ENCODE results near the gene SMAD6.

The SMAD6 gene

DNA sequence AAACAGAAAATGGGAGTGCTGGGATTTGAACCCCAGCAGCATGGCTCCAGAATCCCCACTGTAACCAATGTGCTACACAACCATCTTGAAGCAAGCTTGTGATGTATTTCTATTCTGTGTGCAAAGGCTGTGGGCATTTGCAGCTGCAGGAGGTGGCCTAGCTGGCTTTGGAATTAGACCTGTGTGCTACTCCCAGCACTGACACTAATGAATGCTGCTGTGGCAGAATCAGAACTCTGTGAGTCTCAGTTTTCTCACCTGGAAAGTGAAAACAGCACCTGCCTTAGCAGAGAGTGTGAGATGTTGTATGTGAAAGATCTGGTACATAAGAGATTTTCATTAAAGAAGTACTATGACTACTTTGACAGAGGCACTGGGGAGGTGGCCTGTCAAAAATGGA, 21.5 kb upstream of the SMAD6 start:
- H3K4me1 ChIP-seq (ENCODE audit: low read depth, poor library complexity, severe bottlenecking): no peaks in the 10 kb centered on the region
- no peak overlapping the region for H3K4me3 ChIP-seq (IDR thresholded peaks at IDR 0.05; ENCODE audit: insufficient read depth, low read depth, low read length)
- H3K9ac ChIP-seq: no peak overlapping the region
- no peaks in the 10 kb centered on the region for H4K20me1 ChIP-seq (ENCODE audit: insufficient read depth)
- no peak overlapping the region for H2AFZ ChIP-seq (ENCODE audit: low read depth)
- H3K27me3 ChIP-seq (ENCODE audit: insufficient read depth, low read depth): no peaks in the 10 kb centered on the region
- no peaks in the 10 kb centered on the region for H3K36me3 ChIP-seq (ENCODE audit: insufficient read depth)
- no peak overlapping the region for H3K4me2 ChIP-seq
- no peak overlapping the region for H3K27ac ChIP-seq
- no peaks in the 10 kb centered on the region for H3K79me2 ChIP-seq (ENCODE audit: insufficient read depth, low read depth)
- TF ChIP-seq, protein P1, sequence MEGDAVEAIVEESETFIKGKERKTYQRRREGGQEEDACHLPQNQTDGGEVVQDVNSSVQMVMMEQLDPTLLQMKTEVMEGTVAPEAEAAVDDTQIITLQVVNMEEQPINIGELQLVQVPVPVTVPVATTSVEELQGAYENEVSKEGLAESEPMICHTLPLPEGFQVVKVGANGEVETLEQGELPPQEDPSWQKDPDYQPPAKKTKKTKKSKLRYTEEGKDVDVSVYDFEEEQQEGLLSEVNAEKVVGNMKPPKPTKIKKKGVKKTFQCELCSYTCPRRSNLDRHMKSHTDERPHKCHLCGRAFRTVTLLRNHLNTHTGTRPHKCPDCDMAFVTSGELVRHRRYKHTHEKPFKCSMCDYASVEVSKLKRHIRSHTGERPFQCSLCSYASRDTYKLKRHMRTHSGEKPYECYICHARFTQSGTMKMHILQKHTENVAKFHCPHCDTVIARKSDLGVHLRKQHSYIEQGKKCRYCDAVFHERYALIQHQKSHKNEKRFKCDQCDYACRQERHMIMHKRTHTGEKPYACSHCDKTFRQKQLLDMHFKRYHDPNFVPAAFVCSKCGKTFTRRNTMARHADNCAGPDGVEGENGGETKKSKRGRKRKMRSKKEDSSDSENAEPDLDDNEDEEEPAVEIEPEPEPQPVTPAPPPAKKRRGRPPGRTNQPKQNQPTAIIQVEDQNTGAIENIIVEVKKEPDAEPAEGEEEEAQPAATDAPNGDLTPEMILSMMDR (conservative IDR thresholded peaks at IDR 0.05; ENCODE audit: low read depth, low read length): no peak

DNA sequence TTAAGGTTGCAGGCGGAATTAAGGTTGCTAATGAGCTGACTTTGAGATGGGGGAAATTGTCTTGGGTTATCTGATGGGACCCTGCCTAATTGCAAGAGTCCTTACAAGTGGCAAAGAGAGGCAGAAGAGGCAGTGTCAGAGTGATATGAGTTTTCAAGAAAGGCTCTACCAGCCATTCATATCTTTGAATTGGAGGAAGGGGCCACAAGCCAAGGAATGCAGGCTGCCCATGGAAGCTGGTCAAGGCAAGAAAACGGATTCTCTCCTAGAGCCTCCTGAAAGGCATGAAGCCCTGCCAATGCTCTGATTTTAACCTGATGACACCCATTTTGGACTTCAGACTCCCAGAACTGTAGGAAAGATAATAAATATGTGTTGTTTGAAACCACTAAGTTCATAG, 20.6 kb upstream of the SMAD6 start:
- Histone ChIP-seq H4K20me1 (ENCODE audit: insufficient read depth) (no peaks in the 10 kb centered on the region), H3K27ac (no peak overlapping the region), H3K4me3 (IDR thresholded peaks at IDR 0.05; ENCODE audit: insufficient read depth, low read depth, low read length) (no peak overlapping the region), H3K4me1 (ENCODE audit: low read depth, poor library complexity, severe bottlenecking) (no peaks in the 10 kb centered on the region), H3K4me2 (no peak overlapping the region), H3K9ac (no peak overlapping the region), H3K79me2 (ENCODE audit: insufficient read depth, low read depth) (no peaks in the 10 kb centered on the region), H3K27me3 (ENCODE audit: insufficient read depth, low read depth) (no peaks in the 10 kb centered on the region), H3K36me3 (ENCODE audit: insufficient read depth) (no peaks in the 10 kb centered on the region), H2AFZ (ENCODE audit: low read depth) (no peak overlapping the region)
- TF ChIP-seq, protein P1 (conservative IDR thresholded peaks at IDR 0.05; ENCODE audit: low read depth, low read length): no peak

DNA sequence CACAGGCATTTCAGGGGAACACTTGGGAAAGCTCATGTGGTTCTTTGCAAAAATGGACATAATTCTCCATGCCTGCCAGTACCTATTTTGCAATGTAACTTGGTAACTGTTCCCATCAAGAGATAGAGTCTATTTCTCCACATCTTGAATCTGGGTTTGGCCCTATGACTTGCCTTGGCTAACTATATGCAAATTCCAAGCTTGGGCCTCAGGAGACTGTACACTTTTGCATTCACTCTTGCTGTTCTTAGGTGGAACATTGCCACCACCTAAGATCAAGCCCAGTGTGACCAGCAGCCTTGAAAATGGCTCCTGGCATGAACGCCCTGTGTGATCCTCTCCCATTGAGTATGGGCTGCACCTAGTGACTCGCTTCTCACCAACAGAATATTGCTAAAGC, 19.8 kb upstream of the SMAD6 start:
- no peaks in the 10 kb centered on the region for H3K79me2 ChIP-seq (ENCODE audit: insufficient read depth, low read depth)
- no peak overlapping the region for H3K4me3 ChIP-seq (IDR thresholded peaks at IDR 0.05; ENCODE audit: insufficient read depth, low read depth, low read length)
- no peak overlapping the region for H3K27ac ChIP-seq
- no peak overlapping the region for H3K9ac ChIP-seq
- no peak overlapping the region for H3K4me2 ChIP-seq
- H3K4me1 ChIP-seq (ENCODE audit: low read depth, poor library complexity, severe bottlenecking): no peaks in the 10 kb centered on the region
- no peaks in the 10 kb centered on the region for H3K36me3 ChIP-seq (ENCODE audit: insufficient read depth)
- no peaks in the 10 kb centered on the region for H4K20me1 ChIP-seq (ENCODE audit: insufficient read depth)
- H3K27me3 ChIP-seq (ENCODE audit: insufficient read depth, low read depth): no peaks in the 10 kb centered on the region
- TF ChIP-seq, protein P1 (conservative IDR thresholded peaks at IDR 0.05; ENCODE audit: low read depth, low read length): no peak
- no peak overlapping the region for H2AFZ ChIP-seq (ENCODE audit: low read depth)

DNA sequence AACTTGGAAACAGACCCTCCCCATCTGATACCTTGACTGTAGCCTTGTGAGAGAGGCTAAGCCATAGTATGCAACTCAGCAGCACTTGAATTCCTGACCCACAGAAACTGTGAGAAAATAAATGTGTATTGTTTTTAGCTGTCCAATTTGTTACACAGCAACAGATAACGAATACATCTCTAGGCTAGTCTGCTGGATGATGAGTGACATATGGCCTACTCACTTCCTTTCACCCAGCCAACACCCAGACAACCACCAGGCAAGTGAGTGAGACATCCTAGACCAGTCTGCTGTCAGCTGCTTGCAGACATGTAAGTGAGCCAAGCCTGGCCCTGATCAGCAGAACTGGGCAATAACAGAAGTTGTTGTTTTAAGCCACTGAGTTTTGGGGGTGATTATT, 19.2 kb upstream of the SMAD6 start:
- Histone ChIP-seq H3K4me1 (ENCODE audit: low read depth, poor library complexity, severe bottlenecking) (no peaks in the 10 kb centered on the region), H3K79me2 (ENCODE audit: insufficient read depth, low read depth) (no peaks in the 10 kb centered on the region), H3K36me3 (ENCODE audit: insufficient read depth) (no peaks in the 10 kb centered on the region), H3K27me3 (ENCODE audit: insufficient read depth, low read depth) (no peaks in the 10 kb centered on the region), H3K4me2 (no peak overlapping the region), H2AFZ (ENCODE audit: low read depth) (no peak overlapping the region), H3K9ac (no peak overlapping the region), H3K4me3 (IDR thresholded peaks at IDR 0.05; ENCODE audit: insufficient read depth, low read depth, low read length) (no peak overlapping the region), H4K20me1 (ENCODE audit: insufficient read depth) (no peaks in the 10 kb centered on the region), H3K27ac (no peak overlapping the region)
- TF ChIP-seq, protein P1 (conservative IDR thresholded peaks at IDR 0.05; ENCODE audit: low read depth, low read length): no peak

Data from KMS-11 (cell line).